Esophagus muscularis mucosa (tissue), 3 donors: ENCODE measurements around the gene LRRN2.
"Not testable (repeated sequence)": the region's sequence is repeated elsewhere in the genome, so short reads cannot be mapped to it uniquely, and the experiment has no call there.

ENCODE experiments used
- POLR2A ChIP-seq: fragments of 450-650 bp; IDR thresholded peaks from one replicate; pipeline ENCODE4 v1.6.1; 2017; ENCODE audit warnings: antibody characterized with exemption, moderate library complexity, mild to moderate bottlenecking, low read depth
- TF ChIP-seq, protein P1 (sequence below), 3 experiments: fragments of 200-600 bp in 2 of 3; fragments of 450-650 bp in 1 of 3; sonication (generic) in 2 of 3; IDR thresholded peaks; one replicate each; pipeline ENCODE4 v1.5.1; 2017 to 2019; ENCODE audit warnings: antibody characterized with exemption in 3 of 3, mild to moderate bottlenecking in 2 of 3, moderate library complexity in 1 of 3

- TF ChIP-seq, protein P1, sequence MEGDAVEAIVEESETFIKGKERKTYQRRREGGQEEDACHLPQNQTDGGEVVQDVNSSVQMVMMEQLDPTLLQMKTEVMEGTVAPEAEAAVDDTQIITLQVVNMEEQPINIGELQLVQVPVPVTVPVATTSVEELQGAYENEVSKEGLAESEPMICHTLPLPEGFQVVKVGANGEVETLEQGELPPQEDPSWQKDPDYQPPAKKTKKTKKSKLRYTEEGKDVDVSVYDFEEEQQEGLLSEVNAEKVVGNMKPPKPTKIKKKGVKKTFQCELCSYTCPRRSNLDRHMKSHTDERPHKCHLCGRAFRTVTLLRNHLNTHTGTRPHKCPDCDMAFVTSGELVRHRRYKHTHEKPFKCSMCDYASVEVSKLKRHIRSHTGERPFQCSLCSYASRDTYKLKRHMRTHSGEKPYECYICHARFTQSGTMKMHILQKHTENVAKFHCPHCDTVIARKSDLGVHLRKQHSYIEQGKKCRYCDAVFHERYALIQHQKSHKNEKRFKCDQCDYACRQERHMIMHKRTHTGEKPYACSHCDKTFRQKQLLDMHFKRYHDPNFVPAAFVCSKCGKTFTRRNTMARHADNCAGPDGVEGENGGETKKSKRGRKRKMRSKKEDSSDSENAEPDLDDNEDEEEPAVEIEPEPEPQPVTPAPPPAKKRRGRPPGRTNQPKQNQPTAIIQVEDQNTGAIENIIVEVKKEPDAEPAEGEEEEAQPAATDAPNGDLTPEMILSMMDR (IDR thresholded peaks at IDR 0.05) = not testable (repeated sequence)
- TF ChIP-seq POLR2A = not testable (repeated sequence)
Observed at GRCh38 chr1:204727438-204727837, 41.9 kb upstream of the LRRN2 start.
